Measurements from ENCODE around the gene CTTN. TPM values are rescaled to one million over a fixed set of nuclear protein-coding genes. Genes with fewer than 3 reads are reported as not detected.

CTTN gene
- total RNA-seq, 2 donors from 2014 or later, result 3.1 to 52.3 TPM

DNA sequence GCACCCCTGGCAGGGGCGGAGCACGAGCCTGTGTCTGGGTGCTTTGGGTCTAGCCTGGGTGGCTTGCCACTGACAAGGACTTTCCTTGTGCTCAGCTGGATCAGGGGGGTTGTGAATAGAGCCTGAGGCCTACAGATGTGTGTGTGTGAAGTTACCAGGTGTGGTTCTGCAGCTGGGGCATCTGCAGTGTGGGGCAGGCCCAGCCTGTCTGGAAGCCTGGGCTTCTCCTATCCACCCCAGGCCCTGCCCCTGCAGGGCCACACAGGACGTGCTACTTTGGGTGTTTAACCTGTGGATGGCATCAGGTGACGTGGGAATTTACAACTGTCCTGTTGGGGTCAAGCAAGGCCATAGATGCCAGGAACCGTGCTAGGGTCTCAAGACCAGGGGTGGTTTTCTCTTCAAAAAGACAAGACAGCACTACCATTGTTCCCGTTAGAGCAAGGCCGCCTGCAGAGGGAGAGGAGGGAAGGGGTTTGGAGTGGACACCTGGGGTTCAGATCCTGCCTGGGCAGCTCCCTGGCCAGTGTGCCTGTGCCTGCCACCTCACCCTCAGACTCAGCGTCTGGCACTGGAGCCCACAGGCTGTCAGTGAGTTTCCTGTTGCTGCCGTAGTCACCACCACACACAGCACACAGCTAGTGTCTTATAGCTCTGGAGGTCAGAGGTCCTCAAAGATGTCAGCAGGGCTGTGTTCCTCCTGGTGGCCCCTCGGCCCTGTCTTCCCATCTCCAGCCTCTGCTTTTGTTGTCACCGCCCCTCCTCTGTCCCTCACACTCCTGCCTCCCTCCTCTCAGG, 31.6 kb downstream of the CTTN start:
- no peak for ATAC-seq

DNA sequence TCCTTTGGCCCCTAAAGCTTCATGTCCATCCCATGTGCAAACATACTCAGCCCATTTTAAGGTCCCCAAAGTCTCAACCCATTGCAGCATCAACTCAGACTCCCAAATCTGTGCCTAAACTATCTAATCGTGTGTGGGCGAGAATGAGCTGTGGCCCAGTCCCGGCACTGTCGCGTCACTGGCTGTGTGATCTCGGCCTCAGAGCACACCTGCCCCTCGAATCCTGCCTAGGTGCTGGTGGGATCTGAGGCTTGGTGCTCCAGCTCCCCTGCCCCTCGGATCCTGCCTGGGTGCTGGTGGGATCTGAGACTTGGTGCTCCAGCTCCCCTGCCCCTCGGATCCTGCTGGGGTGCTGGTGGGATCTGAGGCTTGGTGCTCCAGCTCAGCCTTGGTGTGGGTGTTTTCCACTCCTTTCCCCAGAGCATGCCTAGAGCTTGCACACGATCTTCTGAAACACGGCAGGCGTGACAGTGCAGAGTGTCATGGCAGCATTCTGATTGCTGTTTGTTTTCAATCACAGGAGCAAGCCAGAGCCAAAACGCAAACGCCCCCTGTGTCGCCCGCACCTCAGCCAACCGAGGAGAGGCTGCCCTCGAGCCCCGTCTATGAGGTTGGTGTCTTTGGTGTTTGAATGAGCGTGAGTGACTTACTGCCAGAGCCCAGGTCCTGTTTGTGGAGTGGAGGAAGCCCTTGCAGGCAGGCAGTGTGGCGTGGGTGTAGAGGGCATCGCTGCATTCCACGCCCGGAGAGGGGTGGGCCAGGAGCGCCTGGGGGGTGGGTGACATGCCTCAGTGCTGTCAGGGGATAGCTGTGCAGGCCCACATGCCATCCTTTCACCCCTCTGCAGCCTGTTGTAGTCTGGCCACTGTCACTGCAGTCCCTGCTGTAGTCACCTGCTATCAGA, 32.6 kb downstream of the CTTN start:
- Mint-ChIP-seq H3K36me3 (ENCODE audit: low read depth) (no peaks in the 10 kb centered on the region), H3K4me3 (no peak overlapping the region), H3K27me3 (peaks cover 6% of the 10 kb centered on the region), H3K27ac (no peak overlapping the region), H3K4me1 (no peaks in the 10 kb centered on the region)
- no peak for ATAC-seq
- DNase-seq, result no peak
- H3K9me3 ChIP-seq (ENCODE audit: control insufficient read depth, low read length, poor library complexity, severe bottlenecking), result no peaks in the 10 kb centered on the region

More for the DNA sequence above, 31.6 kb downstream of the CTTN start:
- Mint-ChIP-seq H3K4me3 (no peak overlapping the region), H3K27ac (no peak overlapping the region), H3K36me3 (ENCODE audit: low read depth) (no peaks in the 10 kb centered on the region), H3K4me1 (no peaks in the 10 kb centered on the region), H3K27me3 (peaks cover 12% of the 10 kb centered on the region)
- no peak for DNase-seq
- H3K9me3 ChIP-seq (ENCODE audit: control insufficient read depth, low read length, poor library complexity, severe bottlenecking), result no peaks in the 10 kb centered on the region

DNA sequence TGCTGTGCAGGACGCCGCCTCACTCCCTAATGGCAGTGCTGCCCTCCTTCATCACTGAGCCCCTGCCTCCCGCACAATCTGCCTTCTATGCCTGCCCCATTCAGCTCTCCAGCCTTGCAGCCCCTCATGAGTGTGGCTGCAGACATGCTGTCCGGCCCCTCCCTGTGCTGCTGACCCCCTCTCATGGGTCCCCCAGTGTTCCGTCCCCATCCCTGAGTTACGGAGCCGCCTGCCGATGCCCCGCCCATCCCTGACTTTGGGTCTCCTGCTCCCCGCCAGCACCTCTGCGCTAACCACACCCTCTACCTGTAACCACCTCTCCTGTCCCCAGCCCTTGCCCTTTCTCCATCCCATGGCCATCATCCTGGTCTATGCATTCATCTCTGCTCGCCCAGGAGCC, 33.3 kb downstream of the CTTN start:
- ATAC-seq (no peak), DNase-seq (no peak)
- H3K4me1 Mint-ChIP-seq, result no peaks in the 10 kb centered on the region
- no peak overlapping the region for H3K4me3 Mint-ChIP-seq
- peaks cover 6% of the 10 kb centered on the region for H3K27me3 Mint-ChIP-seq
- H3K36me3 Mint-ChIP-seq (ENCODE audit: low read depth), result no peaks in the 10 kb centered on the region
- H3K9me3 ChIP-seq (ENCODE audit: control insufficient read depth, low read length, poor library complexity, severe bottlenecking), result no peaks in the 10 kb centered on the region
- H3K27ac Mint-ChIP-seq, result no peak overlapping the region

DNA sequence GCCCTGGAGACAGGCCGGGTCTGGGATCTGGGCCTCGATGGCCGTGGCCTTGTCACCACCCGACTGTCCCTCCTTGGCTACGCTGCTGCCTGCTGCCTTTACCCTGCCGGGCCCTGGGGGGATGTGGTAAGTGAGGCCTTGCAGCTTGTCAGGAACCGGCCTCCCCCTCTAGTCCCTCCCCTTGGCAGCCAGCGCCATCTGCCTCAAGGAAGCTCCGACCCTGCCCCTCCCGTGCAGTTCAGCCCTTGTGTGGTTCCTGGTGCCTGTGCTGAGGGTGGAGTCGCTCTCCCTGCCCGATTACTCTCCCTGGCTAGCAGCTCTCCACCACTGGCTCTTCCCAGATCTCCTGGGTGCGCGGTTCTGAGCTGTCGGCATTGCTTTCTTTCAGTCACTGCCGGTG, 33.7 kb downstream of the CTTN start:
- Mint-ChIP-seq H3K27ac (no peak overlapping the region), H3K4me1 (no peaks in the 10 kb centered on the region), H3K4me3 (no peak overlapping the region), H3K36me3 (ENCODE audit: low read depth) (no peaks in the 10 kb centered on the region), H3K27me3 (peaks cover 6% of the 10 kb centered on the region)
- ATAC-seq, result no peak
- no peak for DNase-seq
- no peaks in the 10 kb centered on the region for H3K9me3 ChIP-seq (ENCODE audit: control insufficient read depth, low read length, poor library complexity, severe bottlenecking)

DNA sequence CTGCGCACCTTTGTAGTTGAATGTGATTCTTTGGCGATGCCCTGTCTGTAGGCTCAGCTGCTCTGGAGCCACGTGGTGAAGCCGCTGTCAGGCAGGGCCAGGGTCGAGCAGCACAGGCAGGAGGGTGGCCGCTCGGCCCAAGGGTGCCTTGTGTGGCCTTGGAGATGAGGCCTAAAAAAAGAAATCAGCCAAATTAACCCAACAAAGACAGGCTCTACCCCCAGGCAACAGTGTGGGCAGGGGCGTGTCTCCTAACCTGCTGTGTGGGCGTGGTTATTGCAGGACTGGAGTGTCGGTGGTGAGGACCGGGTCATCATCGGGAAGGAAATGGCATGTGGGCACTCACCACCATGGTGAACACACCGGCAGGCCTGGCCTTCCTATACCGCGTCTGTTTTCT, 34.3 kb downstream of the CTTN start:
- Mint-ChIP-seq H3K4me3 (no peak overlapping the region), H3K4me1 (no peaks in the 10 kb centered on the region), H3K36me3 (ENCODE audit: low read depth) (no peaks in the 10 kb centered on the region), H3K27ac (no peak overlapping the region), H3K27me3 (peaks cover 6% of the 10 kb centered on the region)
- DNase-seq (no peak), ATAC-seq (no peak)
- H3K9me3 ChIP-seq (ENCODE audit: control insufficient read depth, low read length, poor library complexity, severe bottlenecking), result no peaks in the 10 kb centered on the region

DNA sequence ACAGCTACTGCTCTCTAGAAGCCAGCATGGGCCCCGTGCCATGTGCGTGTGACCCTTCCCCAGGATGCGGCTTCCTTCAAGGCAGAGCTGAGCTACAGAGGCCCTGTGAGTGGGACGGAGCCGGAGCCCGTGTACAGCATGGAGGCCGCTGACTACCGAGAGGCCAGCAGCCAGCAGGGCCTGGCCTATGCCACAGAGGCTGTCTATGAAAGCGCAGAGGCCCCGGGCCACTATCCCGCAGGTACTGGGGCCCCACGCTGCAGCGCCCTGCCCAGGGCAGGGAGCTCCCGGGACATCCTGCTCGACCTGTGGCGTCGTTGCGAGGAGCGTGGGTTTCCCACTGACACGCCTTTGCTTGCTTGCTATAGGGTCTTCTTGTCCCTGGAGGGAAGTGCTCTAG, 34.7 kb downstream of the CTTN start:
- H3K27me3 Mint-ChIP-seq, result peaks cover 8% of the 10 kb centered on the region
- DNase-seq (no peak), ATAC-seq (no peak)
- no peak overlapping the region for H3K27ac Mint-ChIP-seq
- no peaks in the 10 kb centered on the region for H3K9me3 ChIP-seq (ENCODE audit: control insufficient read depth, low read length, poor library complexity, severe bottlenecking)
- no peaks in the 10 kb centered on the region for H3K4me1 Mint-ChIP-seq
- no peak overlapping the region for H3K4me3 Mint-ChIP-seq
- H3K36me3 Mint-ChIP-seq (ENCODE audit: low read depth), result no peaks in the 10 kb centered on the region

DNA sequence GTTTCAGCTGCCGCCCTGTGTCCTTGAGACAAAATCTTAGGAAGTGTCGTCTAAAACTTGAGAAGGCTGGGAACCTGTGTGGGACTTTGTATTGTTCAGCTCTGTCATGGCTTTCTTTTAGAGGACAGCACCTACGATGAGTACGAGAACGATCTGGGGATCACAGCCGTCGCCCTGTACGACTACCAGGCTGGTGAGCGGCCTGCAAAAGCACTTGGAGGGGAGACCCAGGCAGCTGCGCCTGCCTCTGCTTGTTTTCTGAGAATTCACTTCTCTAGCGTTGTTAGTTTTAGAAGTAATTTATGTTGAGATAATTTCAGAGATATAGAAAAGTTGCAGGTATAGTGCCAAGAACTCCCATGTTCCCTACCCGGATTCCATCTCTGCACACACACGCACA, 35.2 kb downstream of the CTTN start:
- H3K36me3 Mint-ChIP-seq (ENCODE audit: low read depth), result no peaks in the 10 kb centered on the region

DNA sequence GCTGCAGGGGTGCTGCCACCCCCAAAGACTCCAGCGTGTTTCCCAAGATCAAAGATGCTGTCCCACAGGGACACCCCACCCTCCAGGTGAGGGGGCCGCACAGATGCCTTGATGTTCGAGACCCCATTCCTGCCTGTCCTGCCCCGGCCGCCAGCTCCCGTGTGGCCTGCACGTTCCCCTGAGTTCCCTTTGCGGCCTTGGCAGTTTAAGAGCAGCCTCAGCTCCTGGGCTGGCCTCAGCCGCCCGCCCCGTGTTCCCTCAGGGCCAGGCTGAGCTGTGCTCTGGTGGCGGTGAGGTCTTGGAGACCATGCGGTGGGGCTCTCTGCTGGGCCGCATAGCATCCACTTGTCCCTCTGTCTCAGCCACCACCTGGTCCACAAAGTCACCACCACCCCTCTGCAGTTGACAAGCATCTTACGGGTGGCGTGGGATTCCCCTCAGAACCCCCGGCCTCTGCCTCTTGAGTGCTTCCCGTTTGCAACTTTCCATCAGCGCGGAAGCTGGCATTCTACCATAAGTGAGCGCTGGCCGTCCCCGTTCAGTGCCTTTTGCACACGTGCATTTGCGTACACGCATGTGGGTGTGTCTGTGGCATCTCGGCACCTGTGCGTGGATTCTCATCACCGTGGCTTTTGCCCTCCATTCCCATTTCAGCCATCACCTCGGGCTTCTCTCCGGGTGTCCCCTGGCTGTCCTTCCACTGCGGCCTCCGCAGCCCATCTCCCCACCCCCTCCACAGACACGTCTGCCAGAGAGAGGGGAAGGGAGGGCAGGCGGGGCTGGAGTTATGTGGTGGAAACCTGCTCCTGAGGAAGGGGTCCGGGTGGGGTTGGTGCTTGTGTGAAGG, 35.9 kb downstream of the CTTN start:
- Mint-ChIP-seq H3K27ac (no peak overlapping the region), H3K4me3 (no peak overlapping the region), H3K36me3 (ENCODE audit: low read depth) (no peaks in the 10 kb centered on the region), H3K27me3 (peaks cover 6% of the 10 kb centered on the region), H3K4me1 (no peaks in the 10 kb centered on the region)
- H3K9me3 ChIP-seq (ENCODE audit: control insufficient read depth, low read length, poor library complexity, severe bottlenecking), result no peaks in the 10 kb centered on the region
- ATAC-seq (no peak), DNase-seq (no peak)

More for the DNA sequence above, 35.2 kb downstream of the CTTN start:
- H3K27ac Mint-ChIP-seq, result no peak overlapping the region
- no peaks in the 10 kb centered on the region for H3K9me3 ChIP-seq (ENCODE audit: control insufficient read depth, low read length, poor library complexity, severe bottlenecking)
- H3K27me3 Mint-ChIP-seq, result peaks cover 9% of the 10 kb centered on the region
- H3K4me1 Mint-ChIP-seq, result no peaks in the 10 kb centered on the region
- no peak overlapping the region for H3K4me3 Mint-ChIP-seq
- ATAC-seq, result no peak
- DNase-seq, result no peak

DNA sequence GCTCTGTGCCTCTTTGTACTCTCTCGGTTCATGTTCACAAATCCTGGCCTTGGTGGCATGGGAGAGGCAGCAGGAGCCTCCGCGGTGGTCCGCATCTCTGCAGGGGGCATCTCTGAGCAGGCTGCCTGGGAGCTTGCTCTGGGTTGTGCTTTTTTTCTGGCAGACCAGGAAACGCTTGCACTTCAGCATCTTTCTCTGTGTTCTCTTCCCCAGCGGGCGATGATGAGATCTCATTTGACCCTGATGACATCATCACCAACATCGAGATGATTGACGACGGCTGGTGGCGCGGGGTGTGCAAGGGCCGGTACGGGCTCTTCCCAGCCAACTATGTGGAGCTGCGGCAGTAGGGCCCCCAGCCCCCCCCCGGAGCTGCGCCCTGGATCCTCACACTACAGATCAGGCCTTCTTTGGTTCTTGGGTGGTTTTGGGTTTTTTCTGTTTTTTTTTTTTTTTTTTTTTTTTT, 36.5 kb downstream of the CTTN start:
- Mint-ChIP-seq H3K27ac (no peak overlapping the region), H3K27me3 (peaks cover 12% of the 10 kb centered on the region), H3K4me3 (no peak overlapping the region), H3K36me3 (ENCODE audit: low read depth) (peaks cover 4% of the 10 kb centered on the region), H3K4me1 (no peaks in the 10 kb centered on the region)
- no peak for ATAC-seq
- no peak for DNase-seq
- no peaks in the 10 kb centered on the region for H3K9me3 ChIP-seq (ENCODE audit: control insufficient read depth, low read length, poor library complexity, severe bottlenecking)

DNA sequence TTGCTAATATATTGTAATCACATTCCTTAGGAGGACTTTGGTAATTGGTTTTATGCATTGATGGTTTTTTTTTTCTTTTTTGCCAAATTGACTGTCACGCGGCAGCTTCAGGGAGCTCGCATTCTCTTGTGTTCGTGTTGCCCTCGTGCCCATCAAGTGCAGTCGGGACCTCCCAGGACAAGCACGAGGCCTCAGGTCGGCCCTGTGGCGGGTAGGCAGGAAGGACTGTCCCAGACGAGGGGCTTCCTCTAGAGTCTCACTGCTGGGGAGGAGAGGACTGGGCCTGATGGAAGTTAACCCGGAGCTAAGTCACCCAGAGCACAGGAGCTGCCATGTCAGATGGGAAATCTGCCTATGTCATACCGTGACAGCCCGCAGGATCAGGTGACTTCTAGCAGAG, 37.0 kb downstream of the CTTN start:
- no peaks in the 10 kb centered on the region for H3K4me1 Mint-ChIP-seq
- DNase-seq (no peak), ATAC-seq (no peak)
- H3K36me3 Mint-ChIP-seq (ENCODE audit: low read depth), result peaks cover 4% of the 10 kb centered on the region
- no peaks in the 10 kb centered on the region for H3K9me3 ChIP-seq (ENCODE audit: control insufficient read depth, low read length, poor library complexity, severe bottlenecking)
- H3K27ac Mint-ChIP-seq, result no peak overlapping the region
- H3K4me3 Mint-ChIP-seq, result no peak overlapping the region
- peaks cover 17% of the 10 kb centered on the region for H3K27me3 Mint-ChIP-seq

DNA sequence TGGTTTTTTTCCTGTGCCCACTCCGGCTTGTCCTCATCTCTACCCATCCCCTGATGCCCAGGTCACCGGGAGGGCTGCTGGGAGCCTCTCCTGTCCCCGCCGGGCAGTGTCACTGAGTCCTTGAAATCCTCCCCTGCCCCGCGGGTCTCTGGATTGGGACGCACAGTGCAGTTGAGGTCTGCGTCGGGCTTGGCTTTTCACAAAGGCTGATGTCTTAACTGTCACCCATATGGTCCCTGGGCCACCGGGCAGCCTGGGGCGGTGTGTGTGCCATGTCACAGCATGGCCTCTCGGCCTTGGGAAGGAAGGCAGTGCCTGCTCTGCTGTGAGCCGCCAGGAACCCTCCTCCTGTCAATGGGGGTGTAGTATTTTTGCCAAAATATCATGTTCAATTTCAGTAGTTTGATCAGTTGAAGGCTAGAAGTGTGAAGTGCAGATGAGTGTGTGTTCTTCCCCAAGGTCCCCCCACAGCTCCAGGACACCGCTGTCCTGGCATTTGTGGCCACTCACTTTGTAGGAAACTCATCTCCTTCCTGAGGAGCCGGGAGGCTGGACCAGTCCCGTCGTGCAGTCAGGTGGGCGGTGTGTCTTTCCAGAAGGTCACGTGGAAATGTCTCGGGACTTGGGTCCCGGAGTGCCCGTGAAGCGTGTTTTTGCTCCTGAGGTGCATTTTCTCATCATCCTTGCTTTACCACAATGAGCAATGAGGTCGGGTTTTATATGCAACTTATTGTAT, 37.6 kb downstream of the CTTN start:
- ATAC-seq (no peak), DNase-seq (no peak)
- H3K27ac Mint-ChIP-seq, result no peak overlapping the region
- no peaks in the 10 kb centered on the region for H3K4me1 Mint-ChIP-seq
- peaks cover 19% of the 10 kb centered on the region for H3K27me3 Mint-ChIP-seq
- H3K9me3 ChIP-seq (ENCODE audit: control insufficient read depth, low read length, poor library complexity, severe bottlenecking), result no peaks in the 10 kb centered on the region
- no peak overlapping the region for H3K4me3 Mint-ChIP-seq
- peaks cover 4% of the 10 kb centered on the region for H3K36me3 Mint-ChIP-seq (ENCODE audit: low read depth)

DNA sequence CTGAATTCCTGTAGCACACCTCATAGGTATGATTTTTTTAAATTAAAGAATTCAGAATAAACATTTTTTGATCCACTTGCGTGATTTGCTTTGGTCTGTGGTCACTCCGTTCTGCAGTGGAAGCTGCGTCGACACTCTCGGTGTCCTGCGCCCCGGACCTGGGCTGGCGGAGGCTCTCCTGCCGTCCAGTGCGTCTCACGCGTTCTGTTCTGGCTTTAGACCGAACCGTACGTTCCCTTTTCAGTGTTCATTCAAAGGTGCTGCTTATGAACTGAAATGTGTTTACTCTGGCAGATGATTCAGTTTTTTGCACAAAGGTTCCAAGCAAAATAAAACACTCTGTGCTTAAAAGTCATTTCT, 38.2 kb downstream of the CTTN start:
- no peak for DNase-seq
- H3K9me3 ChIP-seq (ENCODE audit: control insufficient read depth, low read length, poor library complexity, severe bottlenecking), result no peaks in the 10 kb centered on the region
- Mint-ChIP-seq H3K4me1 (no peaks in the 10 kb centered on the region), H3K27me3 (peaks cover 19% of the 10 kb centered on the region), H3K27ac (no peak overlapping the region), H3K36me3 (ENCODE audit: low read depth) (peaks cover 4% of the 10 kb centered on the region), H3K4me3 (no peak overlapping the region)
- no peak for ATAC-seq
